ENCODE measurements around the gene RBFOX1.
"Not testable (repeated sequence)": the region's sequence is repeated elsewhere in the genome, so short reads cannot be mapped to it uniquely, and the experiment has no call there.

The RBFOX1 gene

GRCh38 chr16:7471268-7471667 is 138.6 kb downstream of the RBFOX1 start:
- DNase-seq (ENCODE audit: low read depth) = no peak

DNA sequence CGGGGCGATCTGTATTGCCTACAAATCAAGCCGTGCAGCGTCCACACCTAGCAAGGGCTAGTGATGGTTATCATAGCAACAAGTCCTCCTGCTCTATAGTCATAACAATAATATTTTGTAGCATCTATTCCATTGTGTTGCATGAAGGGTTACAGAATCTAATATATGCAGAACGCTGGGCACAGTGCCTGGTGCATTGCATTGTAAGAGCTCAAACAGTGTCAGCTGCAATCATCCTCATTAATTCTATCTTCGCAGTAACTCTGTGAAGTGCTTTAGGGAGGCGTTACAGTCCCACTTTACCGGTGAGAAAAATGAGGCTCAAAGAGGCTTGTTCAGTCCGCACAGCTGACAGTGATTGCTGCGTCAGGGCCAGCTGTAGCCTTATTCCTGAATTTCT is 149.4 kb downstream of the RBFOX1 start:
- no peak for DNase-seq (ENCODE audit: low read depth)

DNA sequence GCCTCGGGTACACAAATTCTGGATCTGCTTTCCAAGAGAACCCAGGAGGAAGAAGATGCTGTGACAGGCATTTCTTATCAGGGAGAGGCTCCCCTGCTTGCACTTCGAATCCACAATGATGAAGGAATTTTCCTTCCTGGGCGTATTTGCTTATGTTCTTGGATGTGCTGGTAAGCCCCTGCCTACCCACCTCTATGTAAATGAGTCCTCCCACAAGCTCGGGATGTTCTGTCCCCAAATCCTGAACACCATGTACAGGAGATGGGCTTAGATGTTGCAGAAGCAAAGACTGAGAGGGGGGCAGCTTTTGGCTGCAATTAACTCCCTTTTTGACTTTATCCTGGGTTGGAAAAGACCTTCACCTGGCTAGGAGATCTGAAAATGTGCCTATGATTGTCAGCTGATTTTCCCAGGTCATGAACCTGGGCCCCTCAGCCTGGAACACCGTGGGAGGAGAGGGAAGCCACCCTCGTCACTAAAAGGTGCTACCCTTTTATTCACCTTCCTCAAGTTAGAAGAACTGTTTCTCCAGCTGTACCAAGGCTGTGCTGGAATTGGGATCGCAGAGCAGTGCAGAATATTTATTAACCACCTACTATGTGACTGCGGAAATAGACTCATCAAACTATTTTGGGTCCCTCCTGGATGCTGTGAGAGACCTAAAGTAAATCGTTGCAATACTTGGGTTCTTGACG is 150.1 kb downstream of the RBFOX1 start:
- DNase-seq (ENCODE audit: low read depth) = no peak

GRCh38 chr16:7487574-7488323 is 155.1 kb downstream of the RBFOX1 start:
- no peak for DNase-seq (ENCODE audit: low read depth)

DNA sequence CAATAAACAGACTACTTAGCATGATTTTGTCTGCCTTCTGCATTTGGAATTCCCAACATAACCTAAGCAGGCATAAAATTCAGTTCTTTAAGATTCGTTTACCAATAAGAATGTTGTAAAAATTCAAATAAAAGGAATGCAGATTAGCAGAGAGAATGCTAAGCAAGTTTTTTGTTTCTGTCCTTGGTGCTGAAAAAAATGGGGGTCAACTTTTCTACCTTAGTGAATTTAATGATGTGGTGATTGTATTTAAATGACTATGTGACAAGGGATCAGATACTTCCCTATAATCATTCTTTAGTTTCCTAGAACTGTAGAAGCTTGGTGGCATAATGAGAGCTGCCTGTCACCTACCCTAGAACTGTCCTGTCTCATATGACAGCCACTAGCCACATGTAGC is 159.5 kb downstream of the RBFOX1 start:
- DNase-seq (ENCODE audit: low read depth) = no peak

DNA sequence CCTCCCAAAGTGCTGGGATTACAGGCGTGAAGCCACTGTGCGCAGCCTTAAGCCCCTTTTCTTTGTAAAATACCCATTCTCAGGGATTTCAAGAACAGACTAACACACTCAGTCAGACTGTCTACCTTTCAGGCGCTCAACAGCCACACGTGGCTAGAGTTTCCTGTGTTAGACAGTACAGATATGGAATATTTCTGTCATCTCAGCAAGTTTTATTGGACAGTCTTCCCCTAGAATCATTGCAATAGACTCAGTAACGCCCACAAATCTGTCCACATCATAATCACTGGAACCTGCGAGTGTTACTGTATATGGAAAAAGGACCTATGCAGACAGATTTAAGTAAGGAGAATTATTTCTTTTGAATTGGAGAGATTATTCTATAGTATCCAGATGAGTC is 160.5 kb downstream of the RBFOX1 start:
- no peak for DNase-seq (ENCODE audit: low read depth)

- no peak for DNase-seq (ENCODE audit: low read depth)
Observed at GRCh38 chr16:7497691-7498090, 165.0 kb downstream of the RBFOX1 start.

DNA sequence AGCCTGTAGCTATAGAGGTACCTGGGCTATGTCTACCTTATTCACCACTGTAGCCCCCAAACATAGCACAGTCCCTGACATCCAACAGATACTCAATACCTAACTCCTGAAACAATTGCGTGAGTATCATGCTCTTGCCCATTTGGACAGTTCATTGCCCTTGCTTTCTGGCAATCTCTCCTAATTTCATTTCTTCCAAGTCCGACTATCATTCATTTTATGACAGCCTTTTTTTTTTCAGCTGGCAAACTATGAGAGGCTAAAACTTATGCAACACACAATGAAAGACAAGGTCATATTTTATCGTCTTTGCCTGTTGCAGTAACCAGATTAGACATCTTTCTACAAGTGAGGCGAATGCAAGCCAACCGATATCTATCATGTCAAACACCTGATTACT is 169.2 kb downstream of the RBFOX1 start:
- no peak for DNase-seq (ENCODE audit: low read depth)

- DNase-seq (ENCODE audit: low read depth) = not testable (repeated sequence)
Observed at GRCh38 chr16:7502591-7503157, 170.0 kb downstream of the RBFOX1 start.

DNA sequence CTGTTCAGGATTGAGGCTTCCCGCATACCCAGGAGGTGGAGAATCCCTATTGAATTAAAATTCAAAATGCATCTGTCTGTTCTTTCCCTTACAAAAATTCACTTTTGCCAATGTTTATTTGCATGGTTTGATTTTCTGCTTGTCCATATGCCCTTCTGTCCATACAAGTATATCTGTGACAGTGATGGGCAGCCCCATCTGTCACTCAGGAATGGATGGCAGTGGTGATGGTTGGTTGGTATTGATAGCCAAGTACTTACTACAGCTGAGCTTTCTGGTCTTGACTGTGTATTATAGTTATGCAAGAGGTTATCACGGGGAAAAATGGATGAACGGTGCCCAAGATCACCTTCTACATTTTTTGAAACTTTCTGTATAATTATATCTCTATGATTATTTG is 171.0 kb downstream of the RBFOX1 start:
- DNase-seq (ENCODE audit: low read depth) = no peak

DNA sequence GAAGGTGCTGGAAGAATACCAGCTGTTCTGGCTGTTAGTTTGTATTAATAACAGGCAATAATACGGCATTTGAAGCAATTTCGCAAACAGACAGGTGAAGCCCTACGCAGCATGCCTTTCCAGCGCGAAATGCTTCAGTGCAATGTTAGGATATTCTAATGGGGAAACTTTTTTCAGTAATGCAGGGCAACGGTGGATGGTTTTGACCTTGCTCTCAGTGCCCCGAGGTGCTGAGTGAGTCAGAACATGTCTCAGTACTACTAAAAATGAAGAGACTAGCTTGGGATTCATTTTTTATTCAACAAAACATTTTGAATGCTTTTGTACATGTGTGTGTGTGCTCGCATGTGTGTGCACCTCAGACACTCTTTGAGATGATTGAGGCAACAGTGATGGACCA is 172.2 kb downstream of the RBFOX1 start:
- DNase-seq (ENCODE audit: low read depth) = no peak

DNA sequence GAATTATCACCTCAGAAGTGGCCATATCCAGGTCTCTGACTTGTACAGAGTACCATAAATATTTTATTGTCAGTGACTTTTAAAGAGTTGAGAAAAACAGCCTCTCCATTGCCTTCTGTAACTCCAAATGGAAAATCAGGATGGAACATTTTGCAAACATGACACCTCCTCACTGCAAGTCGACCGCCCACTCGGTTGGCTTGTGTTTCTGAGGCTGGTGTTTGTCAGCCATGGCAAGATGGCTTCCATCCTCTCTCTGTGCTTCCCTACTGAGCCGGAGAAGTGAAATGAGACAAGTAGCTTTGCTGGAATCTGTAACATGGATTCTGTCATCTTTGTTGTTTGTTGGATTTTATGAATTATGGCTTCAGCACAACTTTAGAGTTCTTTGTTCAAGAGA is 172.8 kb downstream of the RBFOX1 start:
- DNase-seq (ENCODE audit: low read depth) = no peak

- DNase-seq (ENCODE audit: low read depth) = no peak
Observed at GRCh38 chr16:7506363-7506762, 173.7 kb downstream of the RBFOX1 start.

DNA sequence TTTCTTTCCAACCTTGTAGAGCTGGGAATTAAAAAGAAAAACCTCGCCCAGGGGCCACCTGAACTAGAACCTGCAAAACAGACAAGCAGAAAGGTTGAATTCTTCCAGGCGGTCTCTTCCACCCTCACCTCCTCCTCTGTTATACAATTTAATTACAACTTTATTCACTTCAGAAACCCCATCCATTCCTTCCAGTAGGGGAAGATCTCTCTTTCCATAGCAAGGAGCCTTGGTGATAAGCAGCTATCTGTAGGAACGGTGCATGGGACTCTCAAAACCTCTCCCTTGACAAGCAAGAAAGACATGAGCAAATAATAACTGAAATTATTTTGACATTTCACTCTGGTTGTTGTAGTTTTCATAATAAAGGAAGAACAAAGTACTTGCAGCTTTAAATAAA is 176.0 kb downstream of the RBFOX1 start:
- DNase-seq (ENCODE audit: low read depth) = no peak

DNA sequence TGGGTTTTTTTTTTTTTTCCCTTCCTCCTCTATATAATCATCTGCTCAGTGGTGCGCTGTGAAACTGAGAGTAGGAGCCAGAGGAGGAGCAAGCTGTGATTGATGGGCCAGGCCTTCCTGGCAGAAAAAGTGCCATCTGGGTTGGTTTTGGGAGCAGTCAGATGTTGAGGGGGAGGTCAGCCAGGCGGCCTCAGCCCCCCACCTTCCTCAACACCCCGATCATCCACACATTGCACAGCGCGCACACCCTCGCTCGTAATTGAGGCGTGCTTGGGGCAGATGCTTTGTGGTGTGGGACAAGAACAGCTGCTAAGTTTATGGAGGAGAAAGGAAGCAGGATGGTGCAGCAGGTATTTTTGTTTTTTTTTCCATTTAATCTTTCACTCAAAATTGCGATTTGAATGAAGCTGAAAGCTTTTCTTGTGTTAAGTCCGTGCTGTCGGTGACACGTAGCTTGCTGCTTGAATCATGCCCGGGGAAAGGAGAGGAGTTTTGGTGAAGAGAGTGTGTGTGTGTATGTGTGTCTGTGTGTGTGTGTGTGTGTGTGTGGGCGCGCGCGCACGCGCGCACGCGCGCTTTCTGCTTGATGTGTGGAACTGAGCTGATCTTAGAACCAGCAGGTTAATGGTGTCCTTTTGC is 177.4 kb downstream of the RBFOX1 start:
- DNase-seq (ENCODE audit: low read depth) = no peak

DNA sequence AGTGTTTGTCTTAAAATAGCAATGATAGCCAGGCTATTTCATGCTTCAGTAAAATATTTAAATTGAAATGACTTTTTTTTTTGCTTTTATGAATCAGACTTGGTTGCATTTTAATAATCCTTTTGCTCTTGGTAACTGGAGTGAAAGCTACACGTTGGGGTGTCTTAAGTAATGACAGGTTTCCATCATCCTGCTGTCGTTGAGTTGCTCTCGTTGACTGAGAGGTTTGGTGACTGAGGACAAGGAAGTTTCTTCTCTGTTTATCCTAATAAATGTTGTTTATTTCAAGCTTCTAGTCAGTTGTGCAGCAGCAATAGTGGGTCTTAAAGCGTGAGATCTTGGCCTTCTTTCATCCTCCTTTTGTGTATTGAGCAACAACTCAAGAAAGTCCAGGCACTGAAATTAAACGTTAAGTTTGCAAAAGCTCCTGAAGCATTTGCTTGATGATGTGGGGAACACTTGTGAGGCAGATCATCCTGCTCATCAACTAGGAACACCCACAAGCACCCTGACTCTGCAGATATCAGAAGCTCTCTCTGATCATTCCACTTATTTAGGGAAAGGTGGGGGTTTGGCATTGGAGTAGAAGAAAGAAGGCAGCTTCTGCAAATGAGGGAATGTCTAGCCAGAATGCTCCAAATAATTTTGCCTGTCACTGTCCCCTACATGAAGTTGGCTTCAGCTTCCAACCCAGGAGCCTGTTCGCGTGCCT is 179.1 kb downstream of the RBFOX1 start:
- no peak for DNase-seq (ENCODE audit: low read depth)

DNA sequence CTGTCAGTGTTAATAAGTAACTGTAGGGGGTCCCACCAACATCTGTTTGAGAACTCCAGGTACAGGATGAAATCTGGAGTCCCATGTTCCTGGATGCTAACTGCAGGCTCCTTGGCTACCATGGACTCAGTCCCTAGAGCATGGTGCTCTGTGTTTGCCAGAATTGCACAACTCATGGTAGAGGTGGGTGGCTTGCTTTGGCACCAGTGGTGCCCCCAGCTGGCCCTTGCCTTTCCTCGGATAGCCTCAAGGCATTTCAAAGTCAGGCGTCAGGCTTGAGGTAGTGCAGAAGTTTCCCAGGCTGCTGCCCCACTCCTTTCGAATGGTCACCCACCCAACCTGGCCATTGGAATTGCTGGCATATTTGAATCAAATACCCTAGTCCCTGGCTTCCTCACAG is 179.9 kb downstream of the RBFOX1 start:
- DNase-seq (ENCODE audit: low read depth) = no peak

GRCh38 chr16:7513429-7513828 is 180.8 kb downstream of the RBFOX1 start:
- DNase-seq (ENCODE audit: low read depth) = no peak

- DNase-seq (ENCODE audit: low read depth) = no peak
Observed at GRCh38 chr16:7515543-7515942, 182.9 kb downstream of the RBFOX1 start.

GRCh38 chr16:7517496-7517895 is 184.9 kb downstream of the RBFOX1 start:
- DNase-seq (ENCODE audit: low read depth) = no peak

- DNase-seq (ENCODE audit: low read depth) = no peak
Observed at GRCh38 chr16:7518158-7518557, 185.5 kb downstream of the RBFOX1 start.

DNA sequence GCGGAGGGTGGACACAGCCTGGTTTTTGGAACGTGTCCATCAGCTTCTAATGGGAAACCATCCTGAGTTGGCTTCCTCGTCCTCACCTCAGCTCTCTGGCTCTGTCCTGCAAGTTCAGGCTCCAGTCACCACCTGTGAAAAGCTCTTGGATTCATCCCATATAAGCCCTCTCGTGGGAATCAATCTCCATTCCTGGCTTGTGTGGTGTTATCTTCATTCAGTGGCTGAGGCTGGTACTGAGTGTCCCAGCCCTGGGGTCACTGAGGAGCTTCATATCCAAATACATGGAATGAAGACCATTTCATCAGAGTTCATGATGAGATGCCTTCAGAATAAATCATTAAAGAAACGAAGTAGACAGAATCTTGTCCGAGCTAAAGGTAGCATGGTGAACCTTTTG is 189.2 kb downstream of the RBFOX1 start:
- DNase-seq (ENCODE audit: low read depth) = no peak
